Epithelial cell of prostate (primary cell): ENCODE measurements around the gene TRMT1.
"Not testable (repeated sequence)": the region's sequence is repeated elsewhere in the genome, so short reads cannot be mapped to it uniquely, and the experiment has no call there.

Source experiments
- DNase-seq: peaks from one replicate; pipeline ENCODE4 v3.0.0-alpha.2; 2011; ENCODE audit warnings: low read depth, low spot score
- H3K27ac ChIP-seq: fragments of 450-650 bp; 2 replicates; pipeline ENCODE4 v1.5.1; 2017; ENCODE audit warnings: mild to moderate bottlenecking

TRMT1 gene

DNA sequence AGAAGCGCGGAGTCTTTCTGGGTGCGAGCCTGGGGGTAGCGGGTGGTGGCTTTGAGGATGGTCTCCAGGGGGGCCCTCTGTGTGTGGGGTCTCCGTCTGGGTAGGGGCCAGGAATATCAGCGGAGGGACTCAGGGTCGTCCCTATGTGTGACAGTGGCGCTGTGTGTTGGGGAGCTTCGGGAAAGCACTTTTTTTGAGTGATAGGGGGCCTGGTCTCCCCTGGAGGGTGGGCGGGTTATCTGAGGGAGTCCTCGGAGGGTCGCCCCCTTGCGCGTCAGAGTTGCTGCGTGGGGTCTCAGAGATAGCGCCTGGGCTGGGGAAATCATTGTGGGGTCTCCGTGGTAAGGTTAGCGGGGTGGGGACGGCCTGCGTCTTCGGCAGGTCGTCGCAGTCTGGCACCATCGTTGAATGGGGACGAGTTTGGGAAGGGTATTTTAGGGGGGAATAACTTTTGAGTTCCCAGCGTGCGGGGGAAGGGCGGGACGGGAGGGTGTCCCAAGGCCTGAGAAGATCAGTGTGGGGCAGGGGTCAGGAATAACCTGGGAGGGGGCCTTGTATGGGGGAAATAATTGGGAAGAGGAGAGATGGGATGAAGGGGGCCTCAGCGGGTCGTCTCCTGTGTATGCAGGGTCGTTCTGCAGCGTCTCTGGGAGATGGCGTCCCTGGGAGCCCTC is 34.5 kb upstream of the TRMT1 start:
- DNase-seq = no peak
- peak overlapping the region; percentile 99 for H3K27ac ChIP-seq

DNA sequence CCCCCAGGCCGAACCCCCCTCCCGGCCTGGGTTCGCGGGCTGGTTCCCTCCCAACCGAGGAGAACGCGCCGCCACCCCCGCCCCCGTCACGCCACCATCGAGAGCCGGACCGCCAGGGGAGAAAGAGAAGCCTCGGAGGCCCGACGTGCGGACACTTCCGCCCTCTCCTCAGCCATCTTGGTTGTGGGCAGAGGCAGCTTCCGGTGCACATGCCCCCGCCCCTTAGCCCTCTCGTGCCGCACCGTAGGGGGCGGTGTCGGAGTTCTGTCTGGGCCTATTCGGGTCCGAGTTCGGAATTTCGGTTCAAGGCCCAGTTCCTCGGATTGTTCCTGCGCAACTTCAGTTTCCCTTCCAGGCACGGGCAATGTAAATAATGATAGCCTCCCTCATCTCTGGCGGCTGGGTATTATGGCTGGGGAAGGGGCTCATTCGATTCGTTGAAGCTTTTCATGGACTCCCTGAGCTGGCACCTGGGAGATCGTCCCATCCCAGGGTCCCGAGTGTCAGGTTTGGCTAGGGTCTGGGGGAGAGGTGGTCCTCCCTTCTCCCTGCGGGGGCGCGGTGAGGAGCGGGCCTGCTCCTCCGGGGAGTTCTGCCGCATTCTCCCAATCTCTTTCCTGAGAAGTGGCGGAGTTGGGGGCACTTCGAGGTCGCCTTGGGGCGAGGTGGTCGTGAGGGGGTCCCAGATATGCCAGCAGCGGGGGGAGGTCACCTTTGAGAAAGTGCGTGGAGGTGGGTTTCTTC is 33.8 kb upstream of the TRMT1 start, which contains the start of the genes IER2 and STX10:
IER2 (plus strand) TSS at position 225 of the 744 bp plus-strand sequence. CDS start 2,776 bp downstream, outside the sequence.
STX10 (minus strand) TSS at position 189 of the 744 bp plus-strand sequence. CDS start 202 bp downstream, outside the sequence.
- peak; percentile 79 for DNase-seq
- peak within 1 kb of the TSS; percentile 99 for H3K27ac ChIP-seq

DNA sequence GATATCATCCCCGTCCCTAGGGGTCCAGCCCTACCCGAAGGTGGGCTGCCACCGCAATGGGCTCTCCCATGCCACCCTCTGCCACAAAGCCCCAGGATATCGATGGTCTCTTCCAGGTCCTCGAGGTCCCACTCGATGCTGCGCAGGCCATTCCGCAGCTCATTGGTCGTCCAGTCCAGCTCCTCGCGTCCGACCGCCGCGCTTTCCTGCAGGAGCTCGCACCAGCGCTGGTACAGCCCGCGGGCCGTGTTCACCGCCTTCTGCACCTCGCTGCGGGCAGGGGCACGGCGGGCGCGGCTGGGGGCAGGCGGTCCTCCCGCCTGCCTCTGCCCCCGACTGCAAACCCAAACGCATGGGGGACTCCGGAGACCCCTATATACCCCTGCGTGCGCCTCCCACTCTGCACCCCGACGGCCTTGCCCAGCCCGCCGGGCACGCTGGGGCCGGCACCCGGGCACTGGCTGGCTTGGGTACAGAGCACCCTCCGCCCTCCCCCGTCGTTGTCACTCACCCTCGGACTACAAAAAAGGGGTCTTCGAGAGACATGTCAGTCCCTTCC is 33.2 kb upstream of the TRMT1 start:
- peak overlapping the region; percentile 99 for H3K27ac ChIP-seq
- no peak for DNase-seq

DNA sequence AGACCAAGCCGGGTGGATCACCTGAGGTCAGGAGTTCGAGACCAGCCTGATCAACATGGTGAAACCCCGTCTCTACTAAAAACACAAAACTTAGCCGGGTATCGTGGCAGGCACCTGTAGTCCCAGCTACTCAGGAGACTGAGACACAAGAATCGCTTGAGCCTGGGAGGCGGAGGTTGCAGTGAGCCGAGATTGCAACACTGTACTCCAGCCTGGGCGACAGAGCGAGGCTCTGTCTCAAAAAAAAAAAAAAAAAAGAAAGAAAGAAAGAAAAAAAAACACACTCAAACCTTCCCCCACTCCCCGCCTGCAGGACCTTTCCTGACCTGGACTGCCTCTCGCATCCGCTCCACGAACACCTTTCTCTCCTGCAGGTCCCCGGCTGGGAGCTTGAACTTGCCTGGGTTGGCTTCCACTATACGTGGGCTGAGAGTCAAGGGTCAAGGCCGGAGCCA is 32.7 kb upstream of the TRMT1 start:
- DNase-seq = not testable (repeated sequence)
- peak overlapping the region; percentile 99 for H3K27ac ChIP-seq

DNA sequence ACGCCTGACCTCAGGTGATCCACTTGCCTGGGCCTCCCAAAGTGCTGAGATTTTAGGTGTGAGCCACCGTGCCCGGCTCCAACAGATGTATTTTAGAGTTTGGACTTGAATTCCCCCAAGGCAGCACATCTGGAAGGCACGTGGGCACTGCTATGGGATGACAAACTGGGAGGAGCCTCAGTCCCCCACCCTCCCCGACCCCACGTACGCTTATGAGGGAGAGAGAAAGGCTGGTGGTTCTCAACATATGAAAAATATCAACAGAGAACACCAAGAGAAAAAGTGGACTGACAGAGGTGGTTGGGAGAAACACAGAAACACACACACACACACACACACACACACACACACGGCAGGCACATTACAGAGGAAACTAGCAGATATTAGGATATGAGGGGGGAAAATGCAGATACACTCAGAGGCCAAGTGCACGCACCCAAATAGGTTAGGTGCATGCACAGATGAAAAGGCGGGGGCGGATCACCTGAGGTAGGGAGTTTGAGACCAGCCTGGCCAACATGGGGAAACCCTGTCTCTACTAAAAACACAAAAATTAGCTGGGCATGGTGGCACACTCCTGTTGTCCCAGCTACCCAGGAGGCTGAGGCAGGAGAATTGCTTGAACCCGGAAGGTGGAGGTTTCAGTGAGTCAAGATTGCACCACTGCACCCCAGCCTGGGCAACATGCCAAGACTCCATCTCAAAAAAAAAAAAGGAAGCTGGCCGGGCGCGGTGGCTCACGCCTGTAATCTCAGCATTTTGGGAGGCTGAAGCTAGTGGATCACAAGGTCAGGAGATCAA is 30.4 kb upstream of the TRMT1 start:
- no peak for DNase-seq
- peak overlapping the region; percentile 5 for H3K27ac ChIP-seq

DNA sequence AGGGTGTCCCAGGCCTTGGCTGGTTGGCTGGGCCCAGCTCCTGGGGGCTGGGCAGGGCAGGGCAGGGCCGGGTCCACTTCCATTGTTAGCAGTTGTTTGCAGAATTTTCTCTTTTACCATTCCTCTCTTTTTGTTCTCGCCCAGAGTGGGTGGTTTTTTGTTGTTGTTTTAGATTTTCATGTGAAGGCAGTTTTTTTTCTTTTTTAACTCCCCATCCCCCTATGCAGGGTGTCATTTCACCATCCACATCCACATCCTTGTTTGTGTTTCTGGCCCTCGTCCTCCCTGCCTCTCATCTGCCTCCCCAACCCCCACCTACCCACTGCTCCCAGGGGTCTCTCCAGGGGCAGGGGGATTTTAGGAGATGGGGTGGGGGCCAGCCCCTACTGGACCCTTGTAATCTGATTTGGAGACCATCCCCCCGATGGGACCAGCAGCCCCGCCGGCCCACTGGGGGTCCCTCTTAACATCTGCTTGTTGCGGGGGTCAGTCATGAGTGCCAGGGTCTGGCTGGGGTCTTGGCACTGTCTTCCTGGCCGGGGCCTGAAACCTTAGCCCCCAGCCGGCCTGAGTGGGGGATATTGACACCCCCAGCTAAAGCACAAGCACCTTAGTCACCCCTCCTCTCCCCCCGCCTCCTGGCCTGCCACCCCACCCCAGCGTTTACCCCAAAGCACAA is 23.2 kb upstream of the TRMT1 start:
- no peak for DNase-seq
- H3K27ac ChIP-seq = no peak overlapping the region

- DNase-seq = no peak
- no peak overlapping the region for H3K27ac ChIP-seq
Measured at GRCh38 chr19:13138916-13139198, 22.3 kb upstream of the TRMT1 start.

GRCh38 chr19:13138171-13138915 is 21.8 kb upstream of the TRMT1 start:
- no peak for DNase-seq
- H3K27ac ChIP-seq = no peak overlapping the region

GRCh38 chr19:13137290-13137794 is 20.8 kb upstream of the TRMT1 start:
- no peak overlapping the region for H3K27ac ChIP-seq
- no peak for DNase-seq

GRCh38 chr19:13135068-13136062 is 18.8 kb upstream of the TRMT1 start:
- H3K27ac ChIP-seq = no peak overlapping the region
- DNase-seq = no peak

- no peak for DNase-seq
- no peak overlapping the region for H3K27ac ChIP-seq
Measured at GRCh38 chr19:13134626-13135025, 18.1 kb upstream of the TRMT1 start.

DNA sequence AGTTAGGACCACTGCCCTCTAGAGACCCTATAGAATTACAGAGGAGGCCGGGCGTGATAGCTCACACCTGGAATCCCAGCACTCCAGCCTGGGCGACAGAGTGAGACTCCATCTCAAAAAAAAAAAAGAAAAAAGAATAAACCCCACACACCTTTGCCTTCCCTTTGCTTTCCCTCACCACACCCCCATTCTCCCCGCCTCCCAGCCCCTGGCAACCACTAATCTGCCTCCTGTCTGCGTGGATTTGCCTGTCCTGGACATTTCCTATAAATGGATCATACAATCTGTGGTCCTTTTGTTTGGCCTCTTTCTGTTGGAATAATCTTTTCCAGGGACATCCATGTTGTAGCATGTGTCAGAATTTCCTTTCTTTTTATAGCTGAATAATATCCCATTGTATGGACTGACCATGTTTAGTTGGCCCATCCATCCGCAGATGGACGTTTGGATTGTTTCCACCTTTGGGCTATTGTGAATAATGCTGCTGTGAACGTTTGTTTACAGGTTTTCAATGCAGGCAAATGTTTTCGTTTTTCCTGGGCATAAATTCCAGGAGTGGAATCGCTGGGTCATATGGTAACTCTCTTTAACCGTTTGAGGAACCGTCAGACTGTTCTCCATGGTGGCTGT is 16.8 kb upstream of the TRMT1 start:
- no peak for DNase-seq
- H3K27ac ChIP-seq = no peak overlapping the region

DNA sequence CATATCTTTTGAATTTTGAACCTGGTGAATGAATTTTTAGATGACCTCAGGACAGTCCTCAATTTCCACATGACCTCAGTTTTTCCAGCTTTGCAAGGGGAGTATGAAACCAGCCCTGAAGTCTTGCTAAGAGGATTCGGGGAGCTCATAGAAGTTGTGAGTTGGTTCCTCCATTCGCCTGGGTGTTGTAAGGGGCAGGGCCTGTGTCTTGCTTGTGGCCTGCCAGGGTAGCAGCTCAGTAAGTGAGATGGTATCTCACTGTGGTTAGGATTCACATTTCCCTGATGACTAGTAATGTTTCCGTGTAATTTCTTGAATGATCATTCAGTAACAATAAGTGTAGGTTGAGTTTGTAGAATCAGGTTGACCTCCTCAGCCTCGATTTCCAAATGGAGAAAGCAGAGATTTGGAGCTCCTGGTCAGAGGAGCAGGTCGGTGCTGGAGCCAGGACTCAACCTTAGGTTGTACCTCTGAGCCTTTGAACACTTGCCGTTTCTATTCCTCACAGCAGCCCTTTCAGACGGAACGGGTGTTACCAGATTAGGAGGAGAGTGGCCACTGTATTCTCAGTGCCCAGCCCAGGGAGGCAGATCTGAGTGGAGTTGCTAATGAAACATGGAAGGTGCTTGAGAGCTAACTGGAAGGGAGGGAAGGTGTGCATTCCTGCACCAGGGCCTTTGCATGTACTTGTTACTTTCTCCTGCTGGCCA is 16.1 kb upstream of the TRMT1 start:
- no peak overlapping the region for H3K27ac ChIP-seq
- no peak for DNase-seq

DNA sequence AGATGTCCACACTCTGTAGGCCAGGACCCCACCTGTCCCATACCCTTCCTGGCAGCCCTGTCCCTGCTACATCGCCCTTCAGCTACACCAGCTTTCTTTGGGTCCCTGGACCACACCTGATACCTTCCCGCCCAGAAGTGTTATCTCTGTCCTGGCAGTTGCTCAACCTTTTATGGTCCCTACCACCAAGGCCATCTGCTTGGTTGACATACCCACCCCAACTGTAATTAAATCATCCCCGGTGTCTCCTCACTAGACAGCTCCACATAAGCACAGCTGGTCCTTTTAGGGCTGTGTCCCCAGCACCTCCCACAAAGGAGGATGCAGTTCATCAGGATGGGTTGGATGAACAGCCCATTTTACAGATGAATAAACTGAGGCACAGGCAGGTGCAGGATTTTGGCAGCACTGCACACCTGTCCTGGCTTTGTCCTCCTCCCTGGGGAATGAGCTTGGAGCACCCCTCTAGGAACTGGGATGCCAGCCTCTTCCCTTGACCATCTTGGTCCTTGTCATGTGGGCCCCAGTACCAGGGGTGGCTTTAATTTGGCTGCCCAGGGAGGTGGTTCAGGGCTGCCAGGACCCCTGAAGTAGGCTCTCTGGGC is 14.4 kb upstream of the TRMT1 start:
- DNase-seq = no peak
- no peak overlapping the region for H3K27ac ChIP-seq

GRCh38 chr19:13129384-13129783 is 12.8 kb upstream of the TRMT1 start:
- no peak for DNase-seq
- no peak overlapping the region for H3K27ac ChIP-seq

GRCh38 chr19:13128583-13128982 is 12.0 kb upstream of the TRMT1 start:
- H3K27ac ChIP-seq = no peak overlapping the region

More at GRCh38 chr19:13128583-13128982, 12.0 kb upstream of the TRMT1 start:
- no peak for DNase-seq
